HEK293T (cell line): ENCODE data around the gene ATAD2B.
"Not testable (repeated sequence)": the region's sequence is repeated elsewhere in the genome, so short reads cannot be mapped to it uniquely, and the experiment has no call there.

Experiments used
- CTCF ChIA-PET: fragments of 350-600 bp; formaldehyde crosslinking; extraction: SDS; loops from one replicate; lab custom pipeline; 2021; ENCODE audit warnings: antibody characterized with exemption, inconsistent platforms; lab: Yijun Ruan, JAX
- POLR2A ChIA-PET: fragments of 350-600 bp; formaldehyde crosslinking; extraction: SDS; loops from one replicate; lab custom pipeline; 2020; ENCODE audit warnings: antibody characterized with exemption, inconsistent platforms; lab: Yijun Ruan, JAX
- DNase-seq: peaks from one replicate; pipeline ENCODE4 v3.0.0; 2012; ENCODE audit warnings: mixed read lengths; ENCODE audit errors: extremely low spot score
- ARNT ChIP-seq: fragments of 450-650 bp; IDR thresholded peaks from 2 replicates; pipeline ENCODE4 v1.6.1; 2017; ENCODE audit warnings: mild to moderate bottlenecking
- BHLHE40 ChIP-seq: fragments of 450-650 bp; IDR thresholded peaks from 2 replicates; pipeline ENCODE4 v1.6.1; 2016; ENCODE audit warnings: mild to moderate bottlenecking, moderate library complexity, borderline replicate concordance
- CTBP1 ChIP-seq: fragments of 450-650 bp; IDR thresholded peaks from 2 replicates; pipeline ENCODE4 v1.6.1; 2016; ENCODE audit warnings: borderline replicate concordance
- ELF4 ChIP-seq: fragments of 450-650 bp; IDR thresholded peaks from 2 replicates; pipeline ENCODE4 v1.6.1; 2017; ENCODE audit warnings: antibody characterized with exemption
- FOXA1 ChIP-seq: fragments of 450-650 bp; IDR thresholded peaks from 2 replicates; pipeline ENCODE4 v1.6.1; 2016; ENCODE audit warnings: mild to moderate bottlenecking
- FOXK2 ChIP-seq: fragments of 450-650 bp; IDR thresholded peaks from 2 replicates; pipeline ENCODE4 v1.6.1; 2016; ENCODE audit warnings: mild to moderate bottlenecking
- FOXM1 ChIP-seq: fragments of 450-650 bp; IDR thresholded peaks from 2 replicates; pipeline ENCODE4 v1.6.1; 2017; ENCODE audit warnings: mild to moderate bottlenecking, borderline replicate concordance
- HDGF ChIP-seq: fragments of 450-650 bp; IDR thresholded peaks from 2 replicates; pipeline ENCODE4 v1.6.1; 2017; ENCODE audit warnings: antibody characterized with exemption, borderline replicate concordance
- L3MBTL2 ChIP-seq: fragments of 450-650 bp; conservative IDR thresholded peaks from 2 replicates; pipeline ENCODE4 v1.6.1; 2016; ENCODE audit warnings: mild to moderate bottlenecking
- LEF1 ChIP-seq: fragments of 450-650 bp; IDR thresholded peaks from 2 replicates; pipeline ENCODE4 v1.6.1; 2017; ENCODE audit warnings: mild to moderate bottlenecking, borderline replicate concordance
- NFRKB ChIP-seq: fragments of 450-650 bp; IDR thresholded peaks from 2 replicates; pipeline ENCODE4 v1.6.1; 2016; ENCODE audit warnings: mild to moderate bottlenecking, moderate library complexity
- SP1 ChIP-seq: fragments of 450-650 bp; IDR thresholded peaks from 2 replicates; pipeline ENCODE4 v1.6.1; 2017
- SUZ12 ChIP-seq: fragments of 450-650 bp; IDR thresholded peaks from 2 replicates; pipeline ENCODE4 v1.6.1; 2016; ENCODE audit warnings: mild to moderate bottlenecking
- TARDBP ChIP-seq: fragments of 450-650 bp; IDR thresholded peaks from 2 replicates; pipeline ENCODE4 v1.6.1; 2016
- ZNF384 ChIP-seq: fragments of 450-650 bp; IDR thresholded peaks from 2 replicates; pipeline ENCODE4 v1.6.1; 2016
- TF ChIP-seq, protein P1 (sequence below): fragments of 450-650 bp; IDR thresholded peaks from 2 replicates; pipeline ENCODE4 v1.6.1; 2016

Gene ATAD2B

GRCh38 chr2:23926750-23927571 is at the start of gene ATAD2B:
Gene ATAD2B, minus strand, starts transcription at chr2:23927123. Its CDS starts 353 bp downstream, at chr2:23926770.
- TF ChIP-seq ARNT = peak; percentile 58; the same call in 1 of the 2 replicates
- TF ChIP-seq L3MBTL2 = peak; percentile 74
- TF ChIP-seq, protein P1, sequence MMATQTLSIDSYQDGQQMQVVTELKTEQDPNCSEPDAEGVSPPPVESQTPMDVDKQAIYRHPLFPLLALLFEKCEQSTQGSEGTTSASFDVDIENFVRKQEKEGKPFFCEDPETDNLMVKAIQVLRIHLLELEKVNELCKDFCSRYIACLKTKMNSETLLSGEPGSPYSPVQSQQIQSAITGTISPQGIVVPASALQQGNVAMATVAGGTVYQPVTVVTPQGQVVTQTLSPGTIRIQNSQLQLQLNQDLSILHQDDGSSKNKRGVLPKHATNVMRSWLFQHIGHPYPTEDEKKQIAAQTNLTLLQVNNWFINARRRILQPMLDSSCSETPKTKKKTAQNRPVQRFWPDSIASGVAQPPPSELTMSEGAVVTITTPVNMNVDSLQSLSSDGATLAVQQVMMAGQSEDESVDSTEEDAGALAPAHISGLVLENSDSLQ = no peak
- ChIA-PET CTCF (interaction anchor here (1.0 to 4.0 kb wide), 10 partner anchors 14 to 158 kb away, joined by 3 to 27 read pairs (median 5); partner anchors contain the start of genes TP53I3, UBXN2A and WDCP), POLR2A (interaction anchor here (0.6 to 5.7 kb wide), 39 partner anchors 9 to 522 kb away, joined by 3 to 80 read pairs (median 4); partner anchors contain the start of genes SF3B6, TP53I3, UBXN2A and WDCP)
- peak; percentile 93 for DNase-seq

GRCh38 chr2:23967846-23968245 is 40.9 kb upstream of the ATAD2B start:
- CTCF ChIA-PET = no interaction called here
- POLR2A ChIA-PET = no interaction called here
- DNase-seq = no peak
- TF ChIP-seq LEF1 = no peak
- TF ChIP-seq L3MBTL2 = no peak
- TF ChIP-seq CTBP1 = no peak
- no peak for TF ChIP-seq FOXK2
- no peak for TF ChIP-seq ZNF384
- no peak for TF ChIP-seq HDGF
- TF ChIP-seq SP1 = no peak
- no peak for TF ChIP-seq BHLHE40
- no peak for TF ChIP-seq TARDBP
- TF ChIP-seq, protein P1 = no peak
- no peak for TF ChIP-seq SUZ12
- TF ChIP-seq FOXA1 = no peak

- ChIA-PET POLR2A (no interaction called here), CTCF (no interaction called here)
- TF ChIP-seq SUZ12 = no peak
- TF ChIP-seq NFRKB = no peak
- TF ChIP-seq, protein P1 = no peak
- no peak for TF ChIP-seq SP1
- TF ChIP-seq FOXK2 = no peak
- no peak for TF ChIP-seq L3MBTL2
- TF ChIP-seq TARDBP = no peak
- TF ChIP-seq ELF4 = no peak
- TF ChIP-seq FOXM1 = no peak
- no peak for TF ChIP-seq CTBP1
- no peak for TF ChIP-seq BHLHE40
- TF ChIP-seq ZNF384 = no peak
- no peak for TF ChIP-seq HDGF
- no peak for TF ChIP-seq FOXA1
- DNase-seq = no peak
Observed at GRCh38 chr2:23954325-23955014, 27.5 kb upstream of the ATAD2B start.

- POLR2A ChIA-PET = no interaction called here
Observed at GRCh38 chr2:23953625-23954024, 26.7 kb upstream of the ATAD2B start.

GRCh38 chr2:23952558-23952957 is 25.6 kb upstream of the ATAD2B start:
- DNase-seq, CTCF ChIA-PET: not testable (repeated sequence)
- POLR2A ChIA-PET = interaction anchor here (1.9 kb wide), 1 partner anchor 13 kb away, joined by 6 read pairs; no protein-coding TSS in a partner anchor

More at GRCh38 chr2:23953625-23954024, 26.7 kb upstream of the ATAD2B start:
- CTCF ChIA-PET = no interaction called here
- no peak for DNase-seq
- TF ChIP-seq LEF1 (no peak), ZNF384 (no peak), FOXM1 (no peak)

DNA sequence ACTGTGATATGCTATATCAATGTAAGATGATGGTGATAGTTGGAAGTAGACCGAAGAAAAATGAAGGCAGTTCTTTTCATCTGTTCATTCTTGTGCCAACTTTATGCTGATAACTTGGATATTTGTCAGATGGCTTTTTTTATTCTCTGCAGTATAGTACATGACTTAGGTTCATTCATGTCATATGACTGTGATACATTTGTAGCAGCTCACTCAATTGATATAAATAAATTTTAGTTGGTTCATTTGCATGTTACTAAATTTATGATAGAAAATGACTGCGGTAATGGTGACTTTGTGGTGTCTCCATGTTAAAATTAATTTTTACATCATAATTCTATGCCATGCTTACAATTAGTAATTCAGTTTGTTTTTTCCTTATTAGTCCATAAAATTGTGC is 20.4 kb upstream of the ATAD2B start:
- DNase-seq = no peak
- ChIA-PET POLR2A (interaction anchor here (2.1 kb wide), 1 partner anchor 20 kb away, joined by 8 read pairs; the partner anchor contains the start of gene ATAD2B), CTCF (no interaction called here)
- TF ChIP-seq NFRKB (no peak), SP1 (no peak), SUZ12 (no peak), ARNT (no peak), HDGF (no peak), FOXM1 (no peak), FOXK2 (no peak), BHLHE40 (no peak), LEF1 (no peak), CTBP1 (no peak), TARDBP (no peak), FOXA1 (no peak)
- TF ChIP-seq, protein P1 = no peak
